Measurements from ENCODE around the gene NEMP2. TPM values are rescaled to one million over a fixed set of nuclear protein-coding genes. Genes with fewer than 3 reads are reported as not detected.

Gene NEMP2
- total RNA-seq, 1 experiment from 2014 or later = 8.3 TPM

- TF ChIP-seq, protein P1, sequence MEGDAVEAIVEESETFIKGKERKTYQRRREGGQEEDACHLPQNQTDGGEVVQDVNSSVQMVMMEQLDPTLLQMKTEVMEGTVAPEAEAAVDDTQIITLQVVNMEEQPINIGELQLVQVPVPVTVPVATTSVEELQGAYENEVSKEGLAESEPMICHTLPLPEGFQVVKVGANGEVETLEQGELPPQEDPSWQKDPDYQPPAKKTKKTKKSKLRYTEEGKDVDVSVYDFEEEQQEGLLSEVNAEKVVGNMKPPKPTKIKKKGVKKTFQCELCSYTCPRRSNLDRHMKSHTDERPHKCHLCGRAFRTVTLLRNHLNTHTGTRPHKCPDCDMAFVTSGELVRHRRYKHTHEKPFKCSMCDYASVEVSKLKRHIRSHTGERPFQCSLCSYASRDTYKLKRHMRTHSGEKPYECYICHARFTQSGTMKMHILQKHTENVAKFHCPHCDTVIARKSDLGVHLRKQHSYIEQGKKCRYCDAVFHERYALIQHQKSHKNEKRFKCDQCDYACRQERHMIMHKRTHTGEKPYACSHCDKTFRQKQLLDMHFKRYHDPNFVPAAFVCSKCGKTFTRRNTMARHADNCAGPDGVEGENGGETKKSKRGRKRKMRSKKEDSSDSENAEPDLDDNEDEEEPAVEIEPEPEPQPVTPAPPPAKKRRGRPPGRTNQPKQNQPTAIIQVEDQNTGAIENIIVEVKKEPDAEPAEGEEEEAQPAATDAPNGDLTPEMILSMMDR (conservative IDR thresholded peaks at IDR 0.05) = no peak
- TF ChIP-seq EZH2 (IDR thresholded peaks at IDR 0.05; ENCODE audit: low read depth) = no peak
- H3K27ac ChIP-seq = no peak overlapping the region
- peaks cover 18% of the 10 kb centered on the region for H3K4me1 ChIP-seq (replicated peaks; ENCODE audit: insufficient read depth)
- no peaks in the 10 kb centered on the region for H3K79me2 ChIP-seq (ENCODE audit: low read depth)
- ChIA-PET POLR2A (ENCODE audit: unreplicated experiment) (no interaction called here), CTCF (no interaction called here)
- no peak for DNase-seq
- H3K9me3 ChIP-seq (ENCODE audit: insufficient read depth, low read depth) = no peaks in the 10 kb centered on the region
- H2AFZ ChIP-seq = no peak overlapping the region
- H3K36me3 ChIP-seq (ENCODE audit: low read depth) = no peaks in the 10 kb centered on the region
- H3K27me3 ChIP-seq (ENCODE audit: insufficient read depth, low read depth) = no peaks in the 10 kb centered on the region
- no TSS peak for BruUV-seq (replicated peaks)
- no peak overlapping the region for H3K4me2 ChIP-seq
- intact Hi-C loops (cut with micrococcal nuclease; ENCODE audit: unreplicated experiment) = no loop called here
- H3K4me3 ChIP-seq = no peak overlapping the region
- H3K9me2 ChIP-seq (ENCODE audit: insufficient read depth) = no peaks in the 10 kb centered on the region
- H3F3A ChIP-seq (ENCODE audit: insufficient read depth, low read depth) = no peaks in the 10 kb centered on the region
- H4K20me1 ChIP-seq (ENCODE audit: insufficient read depth) = no peaks in the 10 kb centered on the region
Observed at GRCh38 chr2:190524928-190525327, 9.6 kb downstream of the NEMP2 start.

GRCh38 chr2:190519975-190520767 is 14.4 kb downstream of the NEMP2 start:
- Histone ChIP-seq H3K27me3 (ENCODE audit: insufficient read depth, low read depth) (no peaks in the 10 kb centered on the region), H3K9me3 (ENCODE audit: insufficient read depth, low read depth) (no peaks in the 10 kb centered on the region), H4K20me1 (ENCODE audit: insufficient read depth) (no peaks in the 10 kb centered on the region), H3K4me2 (no peak overlapping the region), H3K79me2 (ENCODE audit: low read depth) (no peaks in the 10 kb centered on the region), H3K27ac (no peak overlapping the region), H3K36me3 (ENCODE audit: low read depth) (no peaks in the 10 kb centered on the region), H3F3A (ENCODE audit: insufficient read depth, low read depth) (no peaks in the 10 kb centered on the region), H3K4me3 (no peak overlapping the region), H3K9me2 (ENCODE audit: insufficient read depth) (no peaks in the 10 kb centered on the region), H3K4me1 (replicated peaks; ENCODE audit: insufficient read depth) (no peaks in the 10 kb centered on the region), H2AFZ (no peak overlapping the region)
- TF ChIP-seq EZH2 (IDR thresholded peaks at IDR 0.05; ENCODE audit: low read depth) = no peak
- TF ChIP-seq, protein P1 (conservative IDR thresholded peaks at IDR 0.05) = no peak
- no TSS peak for BruUV-seq (replicated peaks)
- ChIA-PET CTCF (no interaction called here), POLR2A (ENCODE audit: unreplicated experiment) (no interaction called here)
- intact Hi-C loops (cut with micrococcal nuclease; ENCODE audit: unreplicated experiment) = loop anchor here (10.0 kb wide), 1 partner anchor 285 kb away; no protein-coding TSS in a partner anchor
- no peak for DNase-seq

GRCh38 chr2:190517468-190517867 is 17.1 kb downstream of the NEMP2 start:
- POLR2A ChIA-PET (ENCODE audit: unreplicated experiment) = no interaction called here
- Histone ChIP-seq H2AFZ (no peak overlapping the region), H3K27ac (no peak overlapping the region), H3K79me2 (ENCODE audit: low read depth) (no peaks in the 10 kb centered on the region), H3K4me1 (replicated peaks; ENCODE audit: insufficient read depth) (no peaks in the 10 kb centered on the region), H3K4me2 (no peak overlapping the region), H3K4me3 (no peak overlapping the region), H3F3A (ENCODE audit: insufficient read depth, low read depth) (no peaks in the 10 kb centered on the region), H3K9me2 (ENCODE audit: insufficient read depth) (no peaks in the 10 kb centered on the region), H4K20me1 (ENCODE audit: insufficient read depth) (no peaks in the 10 kb centered on the region), H3K27me3 (ENCODE audit: insufficient read depth, low read depth) (no peaks in the 10 kb centered on the region), H3K9me3 (ENCODE audit: insufficient read depth, low read depth) (no peaks in the 10 kb centered on the region), H3K36me3 (ENCODE audit: low read depth) (no peaks in the 10 kb centered on the region)
- intact Hi-C loops (cut with micrococcal nuclease; ENCODE audit: unreplicated experiment) = loop anchor here (10.0 kb wide), 1 partner anchor 287 kb away; no protein-coding TSS in a partner anchor
- no peak for DNase-seq
- CTCF ChIA-PET = no interaction called here
- BruUV-seq (replicated peaks) = no TSS peak
- no peak for TF ChIP-seq EZH2 (IDR thresholded peaks at IDR 0.05; ENCODE audit: low read depth)
- TF ChIP-seq, protein P1 (conservative IDR thresholded peaks at IDR 0.05) = no peak
